ENCODE data around the gene OPRM1.
A peak's percentile ranks its signal among the peaks of the same experiment; 100 is the strongest.
"Not testable (repeated sequence)": the region's sequence is repeated elsewhere in the genome, so short reads cannot be mapped to it uniquely, and the experiment has no call there.

The OPRM1 gene

DNA sequence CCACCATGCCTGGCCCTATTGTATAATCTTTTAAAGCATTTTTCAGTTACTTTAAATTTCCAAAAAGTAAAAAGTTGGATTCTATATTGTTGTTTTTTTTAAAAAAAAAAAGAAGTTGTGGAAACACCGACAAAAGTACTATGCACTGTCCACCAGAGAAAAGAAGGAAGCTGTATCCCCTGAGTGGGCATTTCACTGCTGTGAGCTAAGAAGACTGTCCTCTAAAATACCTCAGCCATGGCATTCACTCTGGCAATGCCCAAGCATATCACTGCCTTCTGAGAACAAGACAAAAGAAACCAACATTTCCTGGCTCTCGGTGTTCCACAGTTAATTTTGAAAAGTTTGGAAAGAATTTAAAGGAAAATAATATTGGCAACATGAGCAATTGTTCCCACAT is 199.8 kb downstream of the OPRM1 start:
- no peak overlapping the region for H3K27ac ChIP-seq (ENCODE audit: low read length)
- H3K9me3 ChIP-seq (ENCODE audit: insufficient read depth, low read length, severe bottlenecking): no peaks in the 10 kb centered on the region
- DNase-seq (no peak), ATAC-seq (ENCODE audit: insufficient read depth, low read depth) (no peak)
- H3K27me3 ChIP-seq (ENCODE audit: insufficient read depth, low read length, poor library complexity): no peaks in the 10 kb centered on the region
- peaks cover 38% of the 10 kb centered on the region for H3K4me1 ChIP-seq (ENCODE audit: insufficient read depth, low read length)
- no peak overlapping the region for H3K4me3 ChIP-seq (ENCODE audit: low read depth in 1 of 2, low read length in 2 of 2)
- no peak overlapping the region; the same call in 1 of the 2 replicates for H3K4me2 ChIP-seq (ENCODE audit: insufficient read depth, low read length)
- TF ChIP-seq, protein P1, sequence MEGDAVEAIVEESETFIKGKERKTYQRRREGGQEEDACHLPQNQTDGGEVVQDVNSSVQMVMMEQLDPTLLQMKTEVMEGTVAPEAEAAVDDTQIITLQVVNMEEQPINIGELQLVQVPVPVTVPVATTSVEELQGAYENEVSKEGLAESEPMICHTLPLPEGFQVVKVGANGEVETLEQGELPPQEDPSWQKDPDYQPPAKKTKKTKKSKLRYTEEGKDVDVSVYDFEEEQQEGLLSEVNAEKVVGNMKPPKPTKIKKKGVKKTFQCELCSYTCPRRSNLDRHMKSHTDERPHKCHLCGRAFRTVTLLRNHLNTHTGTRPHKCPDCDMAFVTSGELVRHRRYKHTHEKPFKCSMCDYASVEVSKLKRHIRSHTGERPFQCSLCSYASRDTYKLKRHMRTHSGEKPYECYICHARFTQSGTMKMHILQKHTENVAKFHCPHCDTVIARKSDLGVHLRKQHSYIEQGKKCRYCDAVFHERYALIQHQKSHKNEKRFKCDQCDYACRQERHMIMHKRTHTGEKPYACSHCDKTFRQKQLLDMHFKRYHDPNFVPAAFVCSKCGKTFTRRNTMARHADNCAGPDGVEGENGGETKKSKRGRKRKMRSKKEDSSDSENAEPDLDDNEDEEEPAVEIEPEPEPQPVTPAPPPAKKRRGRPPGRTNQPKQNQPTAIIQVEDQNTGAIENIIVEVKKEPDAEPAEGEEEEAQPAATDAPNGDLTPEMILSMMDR (IDR thresholded peaks at IDR 0.05; ENCODE audit: borderline replicate concordance, extremely low read depth, low read length, poor library complexity, severe bottlenecking): no peak
- TF ChIP-seq EZH2 (IDR thresholded peaks at IDR 0.05; ENCODE audit: borderline replicate concordance, low read depth, low read length, severe bottlenecking): no peak
- H3K79me2 ChIP-seq (ENCODE audit: insufficient read depth, low read length): peaks cover 50% of the 10 kb centered on the region
- no peak overlapping the region for H3K9ac ChIP-seq (ENCODE audit: low read depth, low read length)
- no peaks in the 10 kb centered on the region for H4K20me1 ChIP-seq (ENCODE audit: insufficient read depth, low read length)
- H2AFZ ChIP-seq (ENCODE audit: low read depth, low read length): no peak overlapping the region
- peaks cover 13% of the 10 kb centered on the region for H3K36me3 ChIP-seq (ENCODE audit: insufficient read depth, low read length)

DNA sequence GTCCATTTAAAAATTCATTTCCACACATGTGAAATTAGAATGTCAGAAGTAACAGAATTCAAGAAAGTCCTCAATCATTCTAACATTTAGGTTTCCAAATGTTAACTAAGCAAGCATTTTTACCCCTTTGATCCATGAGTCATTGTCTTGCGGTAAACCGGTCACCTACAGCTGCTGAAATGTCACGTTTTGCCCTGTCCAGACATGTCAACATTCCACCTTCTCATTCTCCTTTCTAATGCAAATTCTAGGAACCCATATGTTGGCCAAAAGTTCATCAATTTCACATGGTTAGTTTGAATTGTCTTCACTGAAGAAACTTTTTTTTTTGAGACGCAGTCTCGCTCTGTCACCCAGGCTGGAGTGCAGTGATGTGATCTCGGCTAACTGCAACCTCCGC is 200.4 kb downstream of the OPRM1 start:
- H3K36me3 ChIP-seq (ENCODE audit: insufficient read depth, low read length): peaks cover 15% of the 10 kb centered on the region
- ATAC-seq (ENCODE audit: insufficient read depth, low read depth): no peak

DNA sequence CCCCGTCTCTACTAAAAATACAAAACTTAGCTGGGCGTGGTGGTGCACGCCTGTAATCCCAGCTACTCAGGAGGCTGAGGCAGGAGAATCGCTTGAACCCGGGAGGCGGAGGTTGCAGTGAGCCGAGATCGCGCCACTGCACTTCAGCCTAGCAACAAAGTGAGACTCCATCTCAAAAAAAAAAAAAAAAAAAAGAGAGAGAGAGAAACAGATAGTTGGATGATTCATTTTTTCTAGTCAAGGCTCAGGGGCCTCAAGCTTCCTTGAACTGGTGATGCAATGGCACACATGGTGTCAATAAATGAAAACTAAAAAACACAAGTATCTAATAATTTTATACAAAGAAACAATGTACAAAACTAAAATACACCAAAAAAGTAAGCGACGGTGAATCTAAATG is 202.0 kb downstream of the OPRM1 start:
- not testable (repeated sequence) for H4K20me1 ChIP-seq (ENCODE audit: insufficient read depth, low read length); H3K9ac ChIP-seq (ENCODE audit: low read depth, low read length); H3K27me3 ChIP-seq (ENCODE audit: insufficient read depth, low read length, poor library complexity); H3K27ac ChIP-seq (ENCODE audit: low read length); DNase-seq; ATAC-seq (ENCODE audit: insufficient read depth, low read depth); H3K4me3 ChIP-seq (ENCODE audit: low read depth in 1 of 2, low read length in 2 of 2); H3K4me2 ChIP-seq (ENCODE audit: insufficient read depth, low read length); H3K9me3 ChIP-seq (ENCODE audit: insufficient read depth, low read length, severe bottlenecking); H2AFZ ChIP-seq (ENCODE audit: low read depth, low read length)
- peaks cover 69% of the 10 kb centered on the region for H3K79me2 ChIP-seq (ENCODE audit: insufficient read depth, low read length)
- H3K4me1 ChIP-seq (ENCODE audit: insufficient read depth, low read length): peaks cover 48% of the 10 kb centered on the region
- peaks cover 15% of the 10 kb centered on the region for H3K36me3 ChIP-seq (ENCODE audit: insufficient read depth, low read length)

More for the DNA sequence above, 200.4 kb downstream of the OPRM1 start:
- no peaks in the 10 kb centered on the region for H4K20me1 ChIP-seq (ENCODE audit: insufficient read depth, low read length)
- no peak overlapping the region for H3K4me3 ChIP-seq (ENCODE audit: low read depth in 1 of 2, low read length in 2 of 2)
- no peak overlapping the region for H3K27ac ChIP-seq (ENCODE audit: low read length)
- H3K4me1 ChIP-seq (ENCODE audit: insufficient read depth, low read length): peaks cover 38% of the 10 kb centered on the region
- TF ChIP-seq, protein P1 (IDR thresholded peaks at IDR 0.05; ENCODE audit: borderline replicate concordance, extremely low read depth, low read length, poor library complexity, severe bottlenecking): no peak
- no peak for DNase-seq
- H3K27me3 ChIP-seq (ENCODE audit: insufficient read depth, low read length, poor library complexity): no peaks in the 10 kb centered on the region
- no peak overlapping the region for H3K9ac ChIP-seq (ENCODE audit: low read depth, low read length)
- H2AFZ ChIP-seq (ENCODE audit: low read depth, low read length): no peak overlapping the region
- no peak overlapping the region for H3K4me2 ChIP-seq (ENCODE audit: insufficient read depth, low read length)
- H3K9me3 ChIP-seq (ENCODE audit: insufficient read depth, low read length, severe bottlenecking): no peaks in the 10 kb centered on the region
- H3K79me2 ChIP-seq (ENCODE audit: insufficient read depth, low read length): peaks cover 55% of the 10 kb centered on the region

DNA sequence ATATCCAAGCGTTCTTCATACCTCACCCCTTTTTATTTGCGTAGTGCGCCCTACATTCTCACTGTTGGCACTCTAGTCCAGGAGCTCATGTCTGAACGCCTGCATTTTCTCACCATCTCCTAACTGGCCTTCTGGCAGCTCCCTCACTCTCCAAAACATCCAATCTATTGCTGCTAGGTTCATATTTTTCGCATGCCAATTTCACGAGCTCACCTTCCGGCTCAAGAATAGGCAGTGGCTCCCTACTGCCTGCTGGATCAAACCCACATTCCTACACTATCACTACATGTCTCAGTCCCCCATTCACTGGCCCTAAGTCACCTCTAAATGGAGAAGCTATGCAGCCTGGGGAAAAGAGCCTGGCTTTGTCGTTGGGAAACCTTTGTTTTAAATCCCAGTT is 202.5 kb downstream of the OPRM1 start:
- Histone ChIP-seq H3K27ac (ENCODE audit: low read length) (no peak overlapping the region; the same call in 1 of the 2 replicates), H3K4me2 (ENCODE audit: insufficient read depth, low read length) (peak overlapping the region; percentile 12; the same call in 1 of the 2 replicates), H3K79me2 (ENCODE audit: insufficient read depth, low read length) (peaks cover 74% of the 10 kb centered on the region), H3K36me3 (ENCODE audit: insufficient read depth, low read length) (peaks cover 15% of the 10 kb centered on the region), H2AFZ (ENCODE audit: low read depth, low read length) (no peak overlapping the region), H4K20me1 (ENCODE audit: insufficient read depth, low read length) (no peaks in the 10 kb centered on the region), H3K4me1 (ENCODE audit: insufficient read depth, low read length) (peaks cover 53% of the 10 kb centered on the region), H3K27me3 (ENCODE audit: insufficient read depth, low read length, poor library complexity) (no peaks in the 10 kb centered on the region), H3K9me3 (ENCODE audit: insufficient read depth, low read length, severe bottlenecking) (no peaks in the 10 kb centered on the region), H3K4me3 (ENCODE audit: low read depth in 1 of 2, low read length in 2 of 2) (no peak overlapping the region), H3K9ac (ENCODE audit: low read depth, low read length) (no peak overlapping the region)
- ATAC-seq (ENCODE audit: insufficient read depth, low read depth) (no peak), DNase-seq (no peak)
- no peak for TF ChIP-seq EZH2 (IDR thresholded peaks at IDR 0.05; ENCODE audit: borderline replicate concordance, low read depth, low read length, severe bottlenecking)
- TF ChIP-seq, protein P1 (IDR thresholded peaks at IDR 0.05; ENCODE audit: borderline replicate concordance, extremely low read depth, low read length, poor library complexity, severe bottlenecking): no peak
